Liver (tissue), 3 donors: ENCODE data around the gene INPP5A.

ENCODE experiments used
- CTCF ChIP-seq: fragments of 150-350 bp; IDR thresholded peaks from 2 replicates; pipeline ENCODE4 v1.5.1; 2017; ENCODE audit warnings: improper control_type of control experiment, low read depth, low read length; ENCODE audit not compliant: missing input control
- EGR1 ChIP-seq, 2 donors: IDR thresholded peaks; 2 replicates each; pipeline ENCODE4 v1.6.1; 2016 to 2018; ENCODE audit warnings: antibody characterized with exemption in 2 of 2, low read depth in 2 of 2
- FOXA1 ChIP-seq: IDR thresholded peaks from 2 replicates; pipeline ENCODE4 v1.6.1; 2016; ENCODE audit warnings: antibody characterized with exemption
- JUND ChIP-seq, 2 donors: IDR thresholded peaks; 2 replicates each; pipeline ENCODE4 v1.6.1; 2016; ENCODE audit warnings: antibody characterized with exemption in 2 of 2
- MAX ChIP-seq: IDR thresholded peaks from 2 replicates; pipeline ENCODE4 v1.6.1; 2016; ENCODE audit warnings: antibody characterized with exemption
- RAD21 ChIP-seq, 2 donors: IDR thresholded peaks; 2 replicates each; pipeline ENCODE4 v1.6.1; 2016; ENCODE audit warnings: antibody characterized with exemption in 2 of 2, mild to moderate bottlenecking in 2 of 2
- donor health status: healthy.
- donor health status: healthy.

GRCh38 chr10:132786476-132786883, 248.9 kb downstream of the INPP5A start:
- TF ChIP-seq CTCF (no peak), EGR1 (IDR thresholded peaks at IDR 0.05; ENCODE audit: low read depth in 2 of 2) (no peak), MAX (no peak), FOXA1 (no peak), JUND (IDR thresholded peaks at IDR 0.05) (no peak), RAD21 (IDR thresholded peaks at IDR 0.05) (no peak)
